H1 (cell line): ENCODE data around the gene GRIN2C. TPM values are rescaled to one million over a fixed set of nuclear protein-coding genes. Genes with fewer than 3 reads are reported as not detected.

ENCODE experiments used
- CTCF ChIA-PET: fragments of 300-600 bp; sonication (Branson Sonifier 250); formaldehyde crosslinking; loops from one replicate; lab custom pipeline; 2021; ENCODE audit not compliant: partially characterized antibody; lab: Charles Lee
- POLR2A ChIA-PET: fragments of 300-600 bp; sonication (Branson Sonifier 250); formaldehyde crosslinking; loops from one replicate; lab custom pipeline; 2021; ENCODE audit warnings: inconsistent platforms; ENCODE audit not compliant: partially characterized antibody; lab: Charles Lee
- DNase-seq, 2 experiments: peaks; one replicate each; pipeline versions ENCODE4 v3.0.0 to v3.0.0-alpha.2; 2010 to 2022; ENCODE audit warnings: low spot score in 2 of 2, low read depth in 1 of 2, mixed read lengths in 1 of 2
- FAIRE-seq: peaks from 2 replicates; lab custom pipeline; 2011; peaks lifted over from hg19 to GRCh38; lab: Jason Lieb, UNC
- H2AFZ ChIP-seq: 2 replicates; pipeline ENCODE4 v1.8.1; 2012; ENCODE audit warnings: low read length, inconsistent platforms
- H2AK5ac ChIP-seq: 2 replicates; pipeline ENCODE4 v1.6.1; 2013; ENCODE audit warnings: low read depth, low read length
- H2BK120ac ChIP-seq: replicated peaks from 2 replicates; pipeline ENCODE3; 2013; ENCODE audit warnings: low read depth, low read length, inconsistent platforms
- H2BK12ac ChIP-seq: 2 replicates; pipeline ENCODE4 v1.6.1; 2013; ENCODE audit warnings: low read depth, low read length
- H2BK15ac ChIP-seq: 2 replicates; pipeline ENCODE4 v1.6.1; 2013; ENCODE audit warnings: low read length
- H2BK20ac ChIP-seq: 2 replicates; pipeline ENCODE4 v1.6.1; 2013; ENCODE audit warnings: low read length
- H2BK5ac ChIP-seq: 2 replicates; pipeline ENCODE4 v1.6.1; 2013; ENCODE audit warnings: low read depth, low read length
- H3K14ac ChIP-seq: 2 replicates; pipeline ENCODE4 v1.6.1; 2013; ENCODE audit warnings: inconsistent platforms; ENCODE audit not compliant: insufficient read length
- H3K18ac ChIP-seq: 2 replicates; pipeline ENCODE4 v1.6.1; 2013; ENCODE audit warnings: low read length; ENCODE audit errors: extremely low read depth
- H3K23ac ChIP-seq: 2 replicates; pipeline ENCODE4 v1.6.1; 2013; ENCODE audit warnings: inconsistent platforms; ENCODE audit not compliant: insufficient read length
- H3K23me2 ChIP-seq: 2 replicates; pipeline ENCODE4 v1.6.1; 2013; ENCODE audit warnings: low read depth, low read length
- H3K27ac ChIP-seq: 2 replicates; pipeline ENCODE4 v1.6.1; 2011; ENCODE audit warnings: low read depth, low read length, inconsistent platforms
- H3K27me3 ChIP-seq, 4 experiments: replicated peaks in 1 of 4; 1 replicate in 1 of 4; 2 replicates in 3 of 4; pipeline versions ENCODE4 v1.6.1 to v1.8.1; 2011 to 2013; ENCODE audit warnings: low read length in 3 of 4, mild to moderate bottlenecking in 3 of 4, inconsistent platforms in 2 of 4, mixed read lengths in 2 of 4, moderate library complexity in 1 of 4; ENCODE audit not compliant: control insufficient read depth in 3 of 4, insufficient read depth in 3 of 4; ENCODE audit errors: extremely low read depth in 1 of 4
- H3K36me3 ChIP-seq, 4 experiments: 2 replicates each; pipeline versions ENCODE4 v1.6.1 to v1.8.1; 2011 to 2013; ENCODE audit warnings: mild to moderate bottlenecking in 4 of 4, low read length in 3 of 4, moderate library complexity in 2 of 4, control low read depth in 1 of 4, inconsistent platforms in 1 of 4; ENCODE audit not compliant: insufficient read depth in 4 of 4, control insufficient read depth in 2 of 4
- H3K4ac ChIP-seq: replicated peaks from 2 replicates; pipeline ENCODE3; 2013; ENCODE audit warnings: low read length, low read depth, mixed read lengths, inconsistent platforms; ENCODE audit not compliant: insufficient read length
- H3K4me1 ChIP-seq, 4 experiments: replicated peaks in 1 of 4; 1 replicate in 1 of 4; 2 replicates in 3 of 4; pipeline versions ENCODE4 v1.6.1 to v1.8.1; 2011 to 2013; ENCODE audit warnings: low read length in 3 of 4, inconsistent platforms in 2 of 4, mixed read lengths in 1 of 4; ENCODE audit not compliant: insufficient read depth in 4 of 4, control insufficient read depth in 3 of 4
- H3K4me2 ChIP-seq, 2 experiments: 2 replicates each; pipeline versions ENCODE4 v1.6.1 to v1.8.1; 2011 to 2013; ENCODE audit warnings: low read depth in 2 of 2, low read length in 2 of 2, control low read depth in 1 of 2, inconsistent platforms in 1 of 2, mild to moderate bottlenecking in 1 of 2; ENCODE audit not compliant: insufficient read depth in 1 of 2
- H3K4me3 ChIP-seq, 4 experiments: fragments of 200-600, 300-600 bp in 1 of 4; sonication (generic), shearing (Covaris generic), sonication (Bioruptor Twin) in 1 of 4; 2 replicates each; pipeline versions ENCODE4 v1.5.1 to v1.8.1; 2011 to 2016; ENCODE audit warnings: low read length in 4 of 4, low read depth in 3 of 4, control low read depth in 2 of 4, inconsistent platforms in 2 of 4, mild to moderate bottlenecking in 2 of 4, mixed read lengths in 1 of 4, moderate library complexity in 1 of 4; ENCODE audit not compliant: insufficient read depth in 2 of 4; ENCODE audit errors: extremely low read depth in 1 of 4
- H3K56ac ChIP-seq: replicated peaks from 2 replicates; pipeline ENCODE3; 2013; ENCODE audit warnings: low read depth, mild to moderate bottlenecking, mixed read lengths, low read length, inconsistent platforms; ENCODE audit not compliant: insufficient read length
- H3K79me1 ChIP-seq: 2 replicates; pipeline ENCODE4 v1.6.1; 2013; ENCODE audit warnings: low read depth, low read length, control low read depth
- H3K79me2 ChIP-seq, 2 experiments: 2 replicates each; pipeline versions ENCODE4 v1.6.1 to v1.8.1; 2012 to 2013; ENCODE audit warnings: low read length in 2 of 2, mild to moderate bottlenecking in 2 of 2, inconsistent platforms in 1 of 2; ENCODE audit not compliant: insufficient read depth in 2 of 2, control insufficient read depth in 1 of 2
- H3K9ac ChIP-seq, 4 experiments: replicated peaks in 1 of 4; 1 replicate in 1 of 4; 2 replicates in 3 of 4; pipeline versions ENCODE4 v1.6.1 to v1.8.1; 2011 to 2013; ENCODE audit warnings: low read depth in 3 of 4, low read length in 3 of 4, control low read depth in 2 of 4, mild to moderate bottlenecking in 2 of 4, moderate library complexity in 2 of 4, inconsistent platforms in 1 of 4; ENCODE audit errors: extremely low read depth in 1 of 4
- H3K9me3 ChIP-seq, 2 experiments: 2 replicates each; pipeline versions ENCODE4 v1.6.1 to v1.8.1; 2012 to 2013; ENCODE audit warnings: mild to moderate bottlenecking in 2 of 2, moderate library complexity in 2 of 2, control low read depth in 1 of 2, inconsistent platforms in 1 of 2, low read depth in 1 of 2, low read length in 1 of 2, mixed read lengths in 1 of 2; ENCODE audit not compliant: insufficient read depth in 2 of 2
- H4K20me1 ChIP-seq, 2 experiments: replicated peaks in 1 of 2; 2 replicates each; pipeline versions ENCODE3 to v1.8.1; 2011 to 2013; ENCODE audit warnings: inconsistent platforms in 2 of 2, low read length in 2 of 2, mild to moderate bottlenecking in 1 of 2; ENCODE audit not compliant: insufficient read depth in 2 of 2, control insufficient read depth in 1 of 2
- H4K5ac ChIP-seq: 2 replicates; pipeline ENCODE4 v1.6.1; 2013; ENCODE audit warnings: low read length, low read depth, mixed read lengths, inconsistent platforms; ENCODE audit not compliant: insufficient read length
- H4K8ac ChIP-seq: 2 replicates; pipeline ENCODE4 v1.8.0; 2013; ENCODE audit warnings: mild to moderate bottlenecking, moderate library complexity, low read length, inconsistent platforms; ENCODE audit not compliant: insufficient read depth; ENCODE audit errors: extremely low read depth
- H4K91ac ChIP-seq: replicated peaks from 2 replicates; pipeline ENCODE3; 2013; ENCODE audit warnings: low read length, mixed read lengths, inconsistent platforms; ENCODE audit not compliant: insufficient read length
- ASH2L ChIP-seq: fragments of 200-600, 300-600 bp; sonication (generic); IDR thresholded peaks from one replicate; pipeline ENCODE4 v1.7.1; 2017; ENCODE audit warnings: low read length
- BRCA1 ChIP-seq: IDR thresholded peaks from 2 replicates; pipeline ENCODE4 v1.6.1; 2012; ENCODE audit warnings: low read depth, low read length, improper control_type of control experiment
- CEBPB ChIP-seq: IDR thresholded peaks from 2 replicates; pipeline ENCODE4 v1.6.1; 2012; ENCODE audit warnings: low read depth, low read length
- CHD1 ChIP-seq: IDR thresholded peaks from 2 replicates; pipeline ENCODE4 v1.6.1; 2012; ENCODE audit warnings: low read depth, low read length, improper control_type of control experiment
- CHD2 ChIP-seq: IDR thresholded peaks from 2 replicates; pipeline ENCODE4 v1.6.1; 2012; ENCODE audit warnings: low read length, improper control_type of control experiment
- KDM4A ChIP-seq: IDR thresholded peaks from one replicate; pipeline ENCODE4 v1.7.1; 2012; ENCODE audit warnings: low read depth, mild to moderate bottlenecking, moderate library complexity, low read length, inconsistent platforms; ENCODE audit not compliant: severe bottlenecking
- NANOG ChIP-seq: IDR thresholded peaks from 2 replicates; pipeline ENCODE4 v1.6.1; 2011; ENCODE audit warnings: low read length, low read depth, mild to moderate bottlenecking, inconsistent platforms; ENCODE audit not compliant: insufficient read depth, poor library complexity, severe bottlenecking
- RBBP5 ChIP-seq: IDR thresholded peaks from 2 replicates; pipeline ENCODE4 v1.7.1; 2012; ENCODE audit warnings: low read depth, mild to moderate bottlenecking, inconsistent platforms, low read length, moderate library complexity, borderline replicate concordance
- SAP30 ChIP-seq: fragments of 300-600 bp; sonication (generic); IDR thresholded peaks from 2 replicates; pipeline ENCODE4 v1.7.1; 2012; ENCODE audit warnings: low read length, moderate library complexity, mild to moderate bottlenecking, inconsistent platforms; ENCODE audit not compliant: insufficient read depth, insufficient replicate concordance
- SIN3A ChIP-seq, 2 experiments: IDR thresholded peaks in 1 of 2; conservative IDR thresholded peaks in 1 of 2; 2 replicates each; pipeline ENCODE4 v1.6.1; 2011 to 2012; ENCODE audit warnings: low read length in 2 of 2, improper control_type of control experiment in 1 of 2, low read depth in 1 of 2, mild to moderate bottlenecking in 1 of 2
- SP4 ChIP-seq: IDR thresholded peaks from 2 replicates; pipeline ENCODE4 v1.6.1; 2012; ENCODE audit warnings: low read length, inconsistent platforms
- TCF12 ChIP-seq: IDR thresholded peaks from 2 replicates; pipeline ENCODE4 v1.6.1; 2011; ENCODE audit warnings: low read depth, mild to moderate bottlenecking, low read length
- WGBS, 2 experiments: shearing (Covaris generic) in 1 of 2; methylation state at CpG; one replicate each; pipeline versions ENCODE4 v1.1.6 to v1.1.7; 2013 to 2015; ENCODE audit warnings: low lambda C conversion rate in 2 of 2, mixed read lengths in 2 of 2, inconsistent platforms in 1 of 2, low coverage in 1 of 2, missing lambda C conversion rate in 1 of 2; ENCODE audit not compliant: insufficient replicate concordance in 2 of 2, insufficient coverage in 1 of 2, insufficient read length in 1 of 2; ENCODE audit errors: extremely low coverage in 1 of 2, missing lambda C conversion rate in 1 of 2; 5-methylcytosine and 5-hydroxymethylcytosine counted together
- polyA plus RNA-seq, 7 experiments: library from polyadenylated mRNA; depleted of rRNA in 3 of 7; stranded (reverse) in 5 of 7; unstranded in 2 of 7; fragments of >200 nt in 5 of 7; fragments of 200-250 nt in 2 of 7; gene quantifications; 1 replicate in 5 of 7; 2 replicates in 1 of 7; 4 replicates in 1 of 7; pipeline versions ENCODE4 v1.2.1 to v1.2.3, GENCODE V29; 2011 to 2013; ENCODE audit warnings: missing spikeins in 2 of 7, mixed read lengths in 2 of 7
- total RNA-seq: library from RNA; stranded (reverse); fragmentation: NEBNext Ultra II Directional; extraction: Animal tissue kit (Norgen Biotek cat#: 25700); gene quantifications from 2 replicates; pipeline ENCODE4 v1.2.1, GENCODE V29; 2021

Gene GRIN2C
- total and polyA plus RNA-seq, 2 of the 8 experiments (the other 6 are each of a cell fraction or from before 2014, with no cell fraction given), result 0.06 to 0.07 TPM

GRCh38 chr17:74842599-74843351, 16.9 kb downstream of the GRIN2C start:
- Histone ChIP-seq H4K20me1 (peaks cover 11 to 15% of the 10 kb centered on the region in 2 experiments), H3K27me3 (peaks cover 16 to 54% (median 43%) of the 10 kb centered on the region in 4 experiments), H2BK12ac (no peak overlapping the region), H3K14ac (no peak overlapping the region), H4K91ac (peak overlapping the region; percentile 73), H3K79me1 (no peaks in the 10 kb centered on the region), H2AFZ (no peak overlapping the region), H3K23ac (no peak overlapping the region), H3K18ac (no peak overlapping the region; the same call in 1 of the 2 replicates), H3K4me2 (peak overlapping the region; percentile 23 to 68; a peak in 3 of 4 replicates), H3K36me3 (no peaks in the 10 kb centered on the region), H3K9ac (no peak overlapping the region), H2BK5ac (no peak overlapping the region), H3K56ac (no peak overlapping the region), H3K4me3 (peak overlapping the region; percentile 35 to 57 (median 43); a peak in 7 of 8 replicates), H3K4me1 (peaks cover 0 to 29% (median 14%) of the 10 kb centered on the region in 4 experiments; a peak in 6 of 7 replicates), H3K9me3 (no peaks in the 10 kb centered on the region), H2BK15ac (no peak overlapping the region), H4K8ac (peak overlapping the region; percentile 75; the same call in 1 of the 2 replicates), H3K23me2 (peaks cover 3% of the 10 kb centered on the region; the same call in 1 of the 2 replicates), H2BK20ac (no peak overlapping the region), H4K5ac (no peak overlapping the region), H2BK120ac (no peak overlapping the region), H3K79me2 (no peaks in the 10 kb centered on the region), H3K4ac (no peak overlapping the region), H2AK5ac (no peak overlapping the region), H3K27ac (no peak overlapping the region)
- no peak for FAIRE-seq
- WGBS, 2 experiments, result 3% methylated on average over 18 of the region's 88 CpGs; no CpG with 5 or more reads in 1 of the 2 experiments
- CTCF ChIA-PET, result interaction anchor here (0.8 to 99.6 kb wide), 15 partner anchors 1 to 226 kb away, joined by 3 to 2981 read pairs (median 4); partner anchors contain the start of genes FDXR, GRIN2C, NAT9 and OTOP2
- DNase-seq, result peak in 1 of 2 experiments; percentile 88
- POLR2A ChIA-PET, result interaction anchor here (0.9 to 4.2 kb wide), 2 partner anchors 9 to 30 kb away, joined by 3 to 23 read pairs; partner anchors contain the start of gene FDXR
- TF ChIP-seq NANOG (no peak), SAP30 (no peak), KDM4A (peak; percentile 81), BRCA1 (no peak), TCF12 (no peak), CHD2 (no peak), ASH2L (no peak), SIN3A (conservative IDR thresholded peaks at IDR 0.05 in 1 of 2, IDR thresholded peaks at IDR 0.05 in 1 of 2; ENCODE audit: low read depth in 1 of 2, low read length in 2 of 2) (no peak), SP4 (no peak), CHD1 (no peak), CEBPB (no peak), RBBP5 (peak; percentile 62; the same call in 1 of the 2 replicates)
